ENCODE results near the gene TSPAN5. TPM values are rescaled to one million over a fixed set of nuclear protein-coding genes. Genes with fewer than 3 reads are reported as not detected.

The TSPAN5 gene
- polyA plus RNA-seq, 1 donor (not counting 4 experiments of a cell fraction or from before 2014, with no cell fraction given): 45.5 TPM

GRCh38 chr4:98473046-98473445 lies 185.4 kb downstream of the TSPAN5 start:
- no peaks in the 10 kb centered on the region for H3K27me3 ChIP-seq (ENCODE audit: control insufficient read depth, extremely low read depth, insufficient read depth, low read length)
- H2AFZ ChIP-seq (ENCODE audit: control insufficient read depth, low read length): no peak overlapping the region
- no peaks in the 10 kb centered on the region for H3K9me3 ChIP-seq (ENCODE audit: control insufficient read depth, low read depth, low read length)
- H3K79me2 ChIP-seq (ENCODE audit: control insufficient read depth, insufficient read depth, low read length): peaks cover 2% of the 10 kb centered on the region
- no peak overlapping the region for H3K4me3 ChIP-seq (ENCODE audit: control insufficient read depth in 2 of 3, extremely low read depth in 1 of 3, insufficient read depth in 2 of 3, low read depth in 1 of 3, low read length in 3 of 3)
- no peak overlapping the region for H3K4me2 ChIP-seq (ENCODE audit: control insufficient read depth, extremely low read depth, insufficient read depth, low read depth, low read length)
- no peaks in the 10 kb centered on the region for H3K9me1 ChIP-seq (ENCODE audit: control insufficient read depth, extremely low read depth, insufficient read depth, low read length)
- H3K27ac ChIP-seq (ENCODE audit: control insufficient read depth, insufficient read depth, low read length): no peak overlapping the region
- FAIRE-seq (no peak), DNase-seq (ENCODE audit: low read depth, low spot score) (no peak)
- no peak overlapping the region for H3K9ac ChIP-seq (ENCODE audit: control insufficient read depth, extremely low read depth, insufficient read depth, low read length)
- TF ChIP-seq CTCF (optimal IDR thresholded peaks at IDR 0.05 in 1 of 3, IDR thresholded peaks at IDR 0.05 in 1 of 3, conservative IDR thresholded peaks at IDR 0.05 in 1 of 3; ENCODE audit: extremely low read depth in 1 of 3, insufficient read depth in 2 of 3, low read length in 3 of 3): no peak
- no peak for TF ChIP-seq EZH2 (IDR thresholded peaks at IDR 0.05; ENCODE audit: low read length)
- H3K4me1 ChIP-seq (ENCODE audit: control insufficient read depth, extremely low read depth, insufficient read depth, low read length): peaks cover 14% of the 10 kb centered on the region
- H4K20me1 ChIP-seq (ENCODE audit: control insufficient read depth, extremely low read depth, insufficient read depth, low read length): no peaks in the 10 kb centered on the region
- H3K36me3 ChIP-seq (ENCODE audit: control insufficient read depth in 2 of 2, extremely low read depth in 1 of 2, insufficient read depth in 2 of 2, low read length in 2 of 2): peaks cover 12 to 18% of the 10 kb centered on the region in 2 experiments
- dilution Hi-C loops (cut with MboI; ENCODE audit: extremely low pct_ligation_motif_present, low sequenced_read_pairs): no loop called here

DNA sequence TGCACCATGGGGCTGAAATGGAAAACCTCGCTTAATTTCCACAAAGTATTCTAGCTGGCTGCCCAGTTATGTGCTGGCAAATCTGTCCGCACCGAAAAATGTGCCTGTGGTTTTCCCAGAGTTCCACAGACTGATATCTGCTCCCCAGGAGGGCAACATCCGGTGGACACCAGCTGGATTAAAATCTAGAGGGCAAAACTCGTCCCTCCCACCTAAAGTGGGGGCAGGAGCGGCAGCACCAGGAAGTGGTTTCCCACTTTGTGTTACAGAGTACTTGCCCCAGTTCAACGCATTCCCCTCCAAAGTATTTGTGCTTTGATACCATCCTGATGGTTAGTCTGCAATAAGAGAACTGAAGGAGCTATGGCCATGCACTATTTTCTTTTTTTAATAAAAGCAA lies 187.6 kb downstream of the TSPAN5 start:
- Histone ChIP-seq H4K20me1 (ENCODE audit: control insufficient read depth, extremely low read depth, insufficient read depth, low read length) (no peaks in the 10 kb centered on the region), H2AFZ (ENCODE audit: control insufficient read depth, low read length) (no peak overlapping the region), H3K4me2 (ENCODE audit: control insufficient read depth, extremely low read depth, insufficient read depth, low read depth, low read length) (no peak overlapping the region), H3K27ac (ENCODE audit: control insufficient read depth, insufficient read depth, low read length) (no peak overlapping the region), H3K36me3 (ENCODE audit: control insufficient read depth in 2 of 2, extremely low read depth in 1 of 2, insufficient read depth in 2 of 2, low read length in 2 of 2) (peaks cover 6% of the 10 kb centered on the region in 2 experiments), H3K9me1 (ENCODE audit: control insufficient read depth, extremely low read depth, insufficient read depth, low read length) (no peaks in the 10 kb centered on the region), H3K27me3 (ENCODE audit: control insufficient read depth, extremely low read depth, insufficient read depth, low read length) (no peaks in the 10 kb centered on the region), H3K4me1 (ENCODE audit: control insufficient read depth, extremely low read depth, insufficient read depth, low read length) (peaks cover 26% of the 10 kb centered on the region), H3K9me3 (ENCODE audit: control insufficient read depth, low read depth, low read length) (no peaks in the 10 kb centered on the region), H3K4me3 (ENCODE audit: control insufficient read depth in 2 of 3, extremely low read depth in 1 of 3, insufficient read depth in 2 of 3, low read depth in 1 of 3, low read length in 3 of 3) (no peak overlapping the region), H3K79me2 (ENCODE audit: control insufficient read depth, insufficient read depth, low read length) (no peaks in the 10 kb centered on the region), H3K9ac (ENCODE audit: control insufficient read depth, extremely low read depth, insufficient read depth, low read length) (no peak overlapping the region)
- DNase-seq (ENCODE audit: low read depth, low spot score) (no peak), FAIRE-seq (no peak)
- TF ChIP-seq CTCF (optimal IDR thresholded peaks at IDR 0.05 in 1 of 3, IDR thresholded peaks at IDR 0.05 in 1 of 3, conservative IDR thresholded peaks at IDR 0.05 in 1 of 3; ENCODE audit: extremely low read depth in 1 of 3, insufficient read depth in 2 of 3, low read length in 3 of 3) (no peak), EZH2 (IDR thresholded peaks at IDR 0.05; ENCODE audit: low read length) (no peak)
- dilution Hi-C loops (cut with MboI; ENCODE audit: extremely low pct_ligation_motif_present, low sequenced_read_pairs): no loop called here
